H54 (cell line): ENCODE results near the gene KCNJ14.

ENCODE experiments used
- DNase-seq: peaks from one replicate; pipeline ENCODE4 v3.0.0; 2011; ENCODE audit warnings: low spot score, mixed read lengths; ENCODE audit not compliant: insufficient read length
- FAIRE-seq: peaks from 3 replicates; lab custom pipeline; 2011; peaks lifted over from hg19 to GRCh38; lab: Jason Lieb, UNC
- POLR2A ChIP-seq: IDR thresholded peaks from 2 replicates; pipeline ENCODE4 v1.6.1; 2011; ENCODE audit warnings: low read depth, mild to moderate bottlenecking, low read length

KCNJ14 gene

GRCh38 chr19:48452289-48453190, 2.8 kb upstream of the KCNJ14 start:
- FAIRE-seq (no peak), DNase-seq (no peak)
- TF ChIP-seq POLR2A, result no peak

- FAIRE-seq, result no peak
- TF ChIP-seq POLR2A, result no peak
- no peak for DNase-seq
Measured at GRCh38 chr19:48454150-48454730, 1.1 kb upstream of the KCNJ14 start.

DNA sequence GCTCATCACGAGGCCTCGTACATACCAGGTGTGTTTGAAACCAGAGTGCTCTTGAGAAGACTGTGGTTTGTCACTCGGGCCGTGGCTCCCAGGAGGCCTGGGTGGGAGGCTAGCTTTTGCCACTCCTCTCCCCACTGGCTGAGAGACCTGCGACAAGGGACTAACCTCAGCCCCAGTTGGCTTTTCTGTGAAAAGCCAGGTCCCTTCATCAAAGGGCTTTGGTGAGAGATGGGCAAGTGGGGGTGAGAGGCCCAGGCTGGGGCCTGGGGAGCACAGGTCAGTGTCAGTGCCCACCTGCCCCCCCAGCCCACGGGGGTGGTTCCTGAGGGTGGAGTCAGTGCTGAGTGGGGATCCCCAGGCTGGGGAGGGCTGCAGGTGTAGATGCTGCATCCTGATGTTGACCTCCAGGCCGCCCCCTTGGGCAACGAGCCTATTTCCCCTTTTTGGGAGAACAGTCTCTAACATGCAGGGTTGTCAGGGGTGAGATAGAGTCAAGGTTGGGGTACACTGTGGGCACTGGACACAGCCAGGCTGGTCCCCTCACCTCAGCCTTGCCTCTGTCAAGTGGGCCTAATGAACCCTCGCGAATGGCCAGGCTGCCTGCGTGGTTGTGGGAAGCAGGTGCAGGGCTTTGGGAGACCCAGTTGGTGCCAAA, 661 bp downstream of the KCNJ14 start:
- no peak for DNase-seq
- FAIRE-seq, result no peak
- TF ChIP-seq POLR2A, result no peak

DNA sequence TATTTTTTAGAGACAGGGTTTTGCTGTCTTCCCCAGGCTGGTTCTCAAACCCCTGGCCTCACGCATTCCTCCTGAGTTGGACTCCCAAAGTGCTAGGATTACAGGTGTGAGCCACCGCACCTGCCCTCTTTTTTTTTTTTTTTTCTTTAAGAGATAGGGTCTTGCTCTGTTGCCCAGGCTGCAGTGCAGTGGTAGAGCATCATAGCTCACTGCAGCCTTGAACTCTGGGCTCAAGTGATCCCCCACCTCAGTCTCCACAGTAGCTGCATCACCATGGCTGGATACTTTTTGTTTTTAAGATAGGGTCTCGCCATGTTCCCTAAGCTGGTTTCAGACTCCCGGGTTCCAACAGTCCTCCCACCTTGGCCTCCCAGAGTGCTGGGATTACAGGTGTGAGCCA, 1.5 kb downstream of the KCNJ14 start:
- DNase-seq, result no peak
- no peak for FAIRE-seq
- TF ChIP-seq POLR2A, result no peak

- no peak for DNase-seq
- no peak for FAIRE-seq
- no peak for TF ChIP-seq POLR2A
Measured at GRCh38 chr19:48458016-48458415, 2.6 kb downstream of the KCNJ14 start.

DNA sequence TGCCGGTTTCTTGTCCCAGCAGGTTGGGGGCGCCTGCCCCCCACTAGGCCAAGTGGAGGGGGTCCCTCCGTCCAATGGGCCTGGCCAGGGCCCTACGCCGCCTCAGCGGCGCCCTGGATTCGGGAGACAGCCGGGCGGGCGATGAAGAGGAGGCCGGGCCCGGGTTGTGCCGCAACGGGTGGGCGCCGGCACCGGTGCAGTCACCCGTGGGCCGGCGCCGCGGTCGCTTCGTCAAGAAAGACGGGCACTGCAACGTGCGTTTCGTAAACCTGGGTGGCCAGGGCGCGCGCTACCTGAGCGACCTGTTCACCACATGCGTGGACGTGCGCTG, 6.2 kb downstream of the KCNJ14 start:
- no peak for TF ChIP-seq POLR2A
- DNase-seq (no peak), FAIRE-seq (no peak)

DNA sequence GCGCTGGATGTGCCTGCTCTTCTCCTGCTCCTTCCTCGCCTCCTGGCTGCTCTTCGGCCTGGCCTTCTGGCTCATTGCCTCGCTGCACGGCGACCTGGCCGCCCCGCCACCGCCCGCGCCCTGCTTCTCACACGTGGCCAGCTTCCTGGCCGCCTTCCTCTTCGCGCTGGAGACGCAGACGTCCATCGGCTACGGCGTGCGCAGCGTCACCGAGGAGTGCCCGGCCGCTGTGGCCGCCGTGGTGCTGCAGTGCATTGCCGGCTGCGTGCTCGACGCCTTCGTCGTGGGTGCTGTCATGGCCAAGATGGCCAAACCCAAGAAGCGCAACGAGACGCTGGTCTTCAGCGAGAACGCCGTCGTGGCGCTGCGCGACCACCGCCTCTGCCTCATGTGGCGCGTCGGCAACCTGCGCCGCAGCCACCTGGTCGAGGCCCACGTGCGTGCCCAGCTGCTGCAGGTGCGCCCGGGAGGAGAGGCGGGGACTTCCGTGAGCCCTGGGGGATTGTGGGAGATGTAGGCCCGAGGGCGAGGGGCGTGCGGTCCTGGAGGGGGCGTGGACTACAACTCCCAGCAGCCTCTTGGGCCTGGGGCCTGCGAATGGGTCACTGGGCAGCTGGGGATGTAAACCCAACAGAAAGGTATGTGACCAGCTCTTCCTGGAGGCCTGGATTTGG, 6.7 kb downstream of the KCNJ14 start:
- no peak for DNase-seq
- FAIRE-seq, result no peak
- no peak for TF ChIP-seq POLR2A

DNA sequence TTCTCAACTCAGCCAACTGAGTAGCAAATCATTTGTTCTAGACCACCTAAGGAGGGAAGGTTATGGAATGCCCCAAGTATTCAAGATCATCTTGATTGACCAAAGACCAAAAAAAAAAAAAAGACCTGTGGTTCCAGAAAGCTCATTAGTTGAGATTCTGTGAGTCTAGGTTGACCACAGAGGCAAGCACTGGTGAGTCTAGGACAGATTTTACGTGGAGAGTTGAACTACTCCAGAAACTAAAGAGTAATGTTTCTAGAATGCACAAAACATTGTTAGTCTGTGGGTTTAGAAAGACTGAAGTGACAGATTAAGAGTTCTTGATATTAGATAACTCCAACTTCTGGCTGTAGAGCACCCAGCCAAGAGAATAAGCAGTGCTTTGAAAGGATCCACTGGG, 9.8 kb downstream of the KCNJ14 start:
- DNase-seq (no peak), FAIRE-seq (no peak)
- no peak for TF ChIP-seq POLR2A

GRCh38 chr19:48466561-48467325, 11.4 kb downstream of the KCNJ14 start:
- peak; percentile 69 for DNase-seq
- no peak for TF ChIP-seq POLR2A

DNA sequence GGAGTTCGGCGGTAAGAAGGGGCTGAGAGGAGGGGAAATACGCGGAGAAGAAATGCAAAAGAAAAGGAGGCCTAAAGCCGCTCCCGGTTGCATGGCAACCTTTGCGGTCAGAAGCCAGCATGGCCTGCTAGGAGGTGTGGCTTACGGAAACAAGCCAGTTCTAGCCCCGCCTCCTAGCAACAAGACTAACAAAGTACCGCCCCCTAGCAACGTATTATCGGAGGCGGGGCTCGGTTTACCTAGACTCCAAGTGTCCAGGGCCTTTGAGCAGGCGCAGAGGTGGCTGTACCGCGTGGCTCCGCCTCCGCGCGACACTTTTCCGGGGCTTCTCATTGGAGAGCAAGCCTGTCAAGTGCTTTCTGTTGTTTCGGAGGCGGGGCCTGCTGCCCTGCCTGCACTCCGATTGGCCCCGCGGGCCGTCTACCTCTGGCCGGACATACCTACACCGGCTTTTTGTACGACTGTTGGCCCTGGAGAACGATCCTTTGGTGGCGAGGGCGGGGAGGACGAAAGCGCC, 13.5 kb downstream of the KCNJ14 start:
- TF ChIP-seq POLR2A, result no peak
- DNase-seq, result peak; percentile 85
- FAIRE-seq, result peak; percentile 87

More at GRCh38 chr19:48466561-48467325, 11.4 kb downstream of the KCNJ14 start:
- FAIRE-seq, result peak; percentile 45

DNA sequence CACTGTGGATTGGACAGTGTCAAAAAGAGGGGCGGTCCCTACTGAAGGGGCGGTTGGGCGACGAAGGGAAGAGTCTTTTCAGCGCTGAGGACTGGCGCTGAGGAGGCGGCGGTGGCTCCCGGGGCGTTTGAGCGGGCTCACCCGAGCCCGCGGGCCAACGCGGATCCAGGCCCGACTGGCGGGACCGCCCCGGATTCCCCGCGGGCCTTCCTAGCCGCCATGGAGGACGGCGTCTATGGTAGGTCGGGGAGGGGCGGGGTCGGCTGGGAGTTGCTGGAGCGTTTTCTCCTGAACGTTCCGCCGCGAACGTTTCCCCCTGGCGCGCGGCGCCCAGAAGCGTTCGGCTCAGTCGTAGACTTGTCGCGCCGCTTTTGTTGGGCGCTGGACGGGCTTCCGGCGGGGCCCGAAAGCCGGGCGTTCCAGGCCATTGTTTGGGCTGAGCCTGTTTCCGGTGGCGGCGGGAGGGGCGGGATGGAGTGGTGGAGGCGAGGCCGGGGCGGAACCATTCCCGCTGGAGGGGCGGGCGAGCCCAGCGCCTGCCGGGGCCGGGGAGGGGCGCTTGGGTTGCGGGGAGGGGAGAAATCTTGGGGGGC, 14.0 kb downstream of the KCNJ14 start, which contains the start of gene CYTH2:
TSS of gene CYTH2 (plus strand) at position 81 of the 593 bp plus-strand sequence. CDS start at position 220, 139 bp downstream.
- no peak for FAIRE-seq
- TF ChIP-seq POLR2A, result peak; percentile 57; the same call in 1 of the 2 replicates
- DNase-seq, result peak; percentile 51

DNA sequence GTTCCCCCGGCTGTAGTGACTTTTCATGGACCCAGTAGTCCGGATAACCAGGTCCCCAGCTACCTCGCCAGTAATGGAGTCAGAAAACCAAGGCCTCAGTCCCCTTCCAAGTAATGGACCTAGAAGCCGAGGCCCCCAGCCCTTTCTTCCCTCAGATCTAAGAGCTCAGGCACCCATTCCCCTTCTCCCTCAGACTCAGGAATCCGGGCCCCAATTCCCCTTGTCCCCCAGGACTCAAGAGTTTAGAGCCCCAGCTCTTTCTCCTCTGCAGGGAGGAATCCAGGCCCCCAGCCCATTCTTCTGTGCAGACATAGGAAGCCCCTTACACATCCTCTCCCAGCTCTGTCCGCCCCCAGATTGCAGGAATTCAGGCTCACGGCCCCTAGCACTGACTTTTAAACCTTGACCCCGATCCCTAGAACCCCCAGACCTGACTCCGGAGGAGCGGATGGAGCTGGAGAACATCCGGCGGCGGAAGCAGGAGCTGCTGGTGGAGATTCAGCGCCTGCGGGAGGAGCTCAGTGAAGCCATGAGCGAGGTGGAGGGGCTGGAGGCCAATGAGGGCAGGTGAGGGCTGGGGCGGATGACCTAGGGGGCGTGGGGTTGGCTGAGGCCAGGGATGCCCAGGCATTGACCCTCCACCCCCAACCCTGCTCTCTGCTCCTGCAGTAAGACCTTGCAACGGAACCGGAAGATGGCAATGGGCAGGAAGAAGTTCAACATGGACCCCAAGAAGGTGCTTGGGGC, 14.7 kb downstream of the KCNJ14 start:
- TF ChIP-seq POLR2A, result no peak
- DNase-seq, result no peak
- FAIRE-seq, result no peak

DNA sequence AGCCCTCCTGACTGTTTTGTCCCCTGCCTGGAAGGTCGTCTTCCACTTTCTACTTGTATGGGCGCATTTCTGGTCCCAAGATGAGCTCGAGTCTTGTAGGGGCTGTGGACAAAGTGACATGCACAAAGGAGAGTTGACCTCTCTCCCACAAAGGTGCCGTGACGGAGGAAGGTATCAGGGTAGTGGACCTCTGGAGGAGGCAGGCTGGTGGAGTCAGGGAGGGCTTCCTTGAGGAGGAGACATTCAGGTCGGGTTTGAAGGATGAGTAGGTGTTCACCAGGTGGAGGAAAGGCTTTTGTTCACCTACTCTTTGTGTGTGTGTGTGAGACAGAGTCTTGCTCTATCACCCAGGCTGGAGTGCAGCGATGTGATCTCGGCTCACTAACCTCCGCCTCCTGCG, 15.5 kb downstream of the KCNJ14 start:
- no peak for FAIRE-seq
- no peak for DNase-seq
- TF ChIP-seq POLR2A, result no peak
